ENCODE data around the gene MYBL2. TPM values are rescaled to one million over a fixed set of nuclear protein-coding genes. Genes with fewer than 3 reads are reported as not detected.

MYBL2 gene
- total and polyA plus RNA-seq, 2 experiments from 2014 or later, result 27.3 to 30.6 TPM

GRCh38 chr20:43665466-43666176 is 1.3 kb upstream of the MYBL2 start:
- H3K4me1 ChIP-seq (ENCODE audit: low read depth), result no peaks in the 10 kb centered on the region
- no peak overlapping the region for H3K4me3 ChIP-seq
- no peaks in the 10 kb centered on the region for H3K9me3 ChIP-seq (ENCODE audit: low read depth)
- TF ChIP-seq CTCF (IDR thresholded peaks at IDR 0.05; ENCODE audit: low read depth, low read length), result no peak
- no peak overlapping the region for H3K27ac ChIP-seq
- no peaks in the 10 kb centered on the region for H3K36me3 ChIP-seq
- no peak for DNase-seq (ENCODE audit: low read depth in 1 of 2, low spot score in 1 of 2)
- H3K27me3 ChIP-seq, result no peaks in the 10 kb centered on the region

GRCh38 chr20:43667341-43668132 is 623 bp downstream of the MYBL2 start:
- Histone ChIP-seq H3K4me3 (peak overlapping the region; percentile 16), H3K36me3 (no peaks in the 10 kb centered on the region), H3K27ac (no peak overlapping the region), H3K27me3 (no peaks in the 10 kb centered on the region), H3K4me1 (ENCODE audit: low read depth) (no peaks in the 10 kb centered on the region), H3K9me3 (ENCODE audit: low read depth) (no peaks in the 10 kb centered on the region)
- no peak for TF ChIP-seq CTCF (IDR thresholded peaks at IDR 0.05; ENCODE audit: low read depth, low read length)
- DNase-seq (ENCODE audit: low read depth in 1 of 2, low spot score in 1 of 2), result peak; percentile 9 to 13

GRCh38 chr20:43669332-43669731 is 2.4 kb downstream of the MYBL2 start:
- DNase-seq (ENCODE audit: low read depth in 1 of 2, low spot score in 1 of 2), result peak in 1 of 2 donors; percentile 39
- no peaks in the 10 kb centered on the region for H3K27me3 ChIP-seq

GRCh38 chr20:43670423-43670822 is 3.5 kb downstream of the MYBL2 start:
- Histone ChIP-seq H3K4me1 (ENCODE audit: low read depth) (no peaks in the 10 kb centered on the region), H3K27me3 (no peaks in the 10 kb centered on the region), H3K27ac (no peak overlapping the region), H3K36me3 (no peaks in the 10 kb centered on the region), H3K4me3 (no peak overlapping the region), H3K9me3 (ENCODE audit: low read depth) (no peaks in the 10 kb centered on the region)
- no peak for TF ChIP-seq CTCF (IDR thresholded peaks at IDR 0.05; ENCODE audit: low read depth, low read length)
- no peak for DNase-seq (ENCODE audit: low read depth in 1 of 2, low spot score in 1 of 2)

More at GRCh38 chr20:43669332-43669731, 2.4 kb downstream of the MYBL2 start:
- Histone ChIP-seq H3K36me3 (no peaks in the 10 kb centered on the region), H3K27ac (no peak overlapping the region), H3K9me3 (ENCODE audit: low read depth) (no peaks in the 10 kb centered on the region), H3K4me1 (ENCODE audit: low read depth) (no peaks in the 10 kb centered on the region), H3K4me3 (no peak overlapping the region)
- no peak for TF ChIP-seq CTCF (IDR thresholded peaks at IDR 0.05; ENCODE audit: low read depth, low read length)

- Histone ChIP-seq H3K27ac (no peak overlapping the region), H3K4me1 (ENCODE audit: low read depth) (peaks cover 3% of the 10 kb centered on the region), H3K9me3 (ENCODE audit: low read depth) (no peaks in the 10 kb centered on the region), H3K4me3 (no peak overlapping the region), H3K27me3 (no peaks in the 10 kb centered on the region), H3K36me3 (no peaks in the 10 kb centered on the region)
- TF ChIP-seq CTCF (IDR thresholded peaks at IDR 0.05; ENCODE audit: low read depth, low read length), result no peak
- no peak for DNase-seq (ENCODE audit: low read depth in 1 of 2, low spot score in 1 of 2)
Measured at GRCh38 chr20:43676368-43676767, 9.5 kb downstream of the MYBL2 start.
